Measurements from ENCODE around the gene MORC2.

DNA sequence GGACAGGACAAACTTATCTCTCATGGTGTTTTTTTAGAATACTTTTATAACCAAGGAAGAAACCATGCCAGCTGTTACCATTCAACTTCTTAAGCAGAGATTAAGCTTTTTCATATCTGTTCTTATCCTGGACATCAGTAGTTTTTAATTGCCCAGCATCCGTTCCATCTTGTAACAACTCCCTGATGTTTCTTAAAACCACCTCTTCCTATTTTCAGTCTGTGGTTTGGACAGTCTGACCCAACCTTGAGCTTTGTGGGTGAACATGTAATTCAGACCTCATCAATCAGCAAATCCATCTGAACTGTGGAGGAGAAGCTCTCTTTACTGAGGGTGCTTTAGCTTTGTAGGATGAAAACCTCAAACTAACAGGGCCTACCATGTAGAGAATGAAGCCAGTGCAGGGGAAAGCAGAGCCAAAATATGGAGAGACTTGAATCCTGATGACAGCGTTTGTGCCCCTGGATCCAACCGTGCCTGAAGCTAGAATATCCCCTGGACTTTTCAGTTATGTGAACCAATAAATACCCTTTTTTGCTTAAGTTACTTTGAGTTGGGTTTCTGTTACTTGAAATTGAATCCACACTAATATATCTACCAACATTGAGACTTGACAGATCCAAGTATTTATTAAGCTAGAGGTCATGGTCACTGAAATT lies 9.9 kb upstream of the MORC2 start:
- TF ChIP-seq, protein P1, sequence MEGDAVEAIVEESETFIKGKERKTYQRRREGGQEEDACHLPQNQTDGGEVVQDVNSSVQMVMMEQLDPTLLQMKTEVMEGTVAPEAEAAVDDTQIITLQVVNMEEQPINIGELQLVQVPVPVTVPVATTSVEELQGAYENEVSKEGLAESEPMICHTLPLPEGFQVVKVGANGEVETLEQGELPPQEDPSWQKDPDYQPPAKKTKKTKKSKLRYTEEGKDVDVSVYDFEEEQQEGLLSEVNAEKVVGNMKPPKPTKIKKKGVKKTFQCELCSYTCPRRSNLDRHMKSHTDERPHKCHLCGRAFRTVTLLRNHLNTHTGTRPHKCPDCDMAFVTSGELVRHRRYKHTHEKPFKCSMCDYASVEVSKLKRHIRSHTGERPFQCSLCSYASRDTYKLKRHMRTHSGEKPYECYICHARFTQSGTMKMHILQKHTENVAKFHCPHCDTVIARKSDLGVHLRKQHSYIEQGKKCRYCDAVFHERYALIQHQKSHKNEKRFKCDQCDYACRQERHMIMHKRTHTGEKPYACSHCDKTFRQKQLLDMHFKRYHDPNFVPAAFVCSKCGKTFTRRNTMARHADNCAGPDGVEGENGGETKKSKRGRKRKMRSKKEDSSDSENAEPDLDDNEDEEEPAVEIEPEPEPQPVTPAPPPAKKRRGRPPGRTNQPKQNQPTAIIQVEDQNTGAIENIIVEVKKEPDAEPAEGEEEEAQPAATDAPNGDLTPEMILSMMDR (IDR thresholded peaks at IDR 0.05 in 2 of 3, conservative IDR thresholded peaks at IDR 0.05 in 1 of 3; ENCODE audit: control insufficient read depth in 2 of 3, extremely low read depth in 1 of 3, insufficient read depth in 1 of 3, low read depth in 3 of 3, low read length in 3 of 3), result no peak
- TF ChIP-seq POLR2A (IDR thresholded peaks at IDR 0.05; ENCODE audit: low read depth, low read length), result no peak
- no peak for TF ChIP-seq HDAC2 (IDR thresholded peaks at IDR 0.05)
- TF ChIP-seq, protein P2, sequence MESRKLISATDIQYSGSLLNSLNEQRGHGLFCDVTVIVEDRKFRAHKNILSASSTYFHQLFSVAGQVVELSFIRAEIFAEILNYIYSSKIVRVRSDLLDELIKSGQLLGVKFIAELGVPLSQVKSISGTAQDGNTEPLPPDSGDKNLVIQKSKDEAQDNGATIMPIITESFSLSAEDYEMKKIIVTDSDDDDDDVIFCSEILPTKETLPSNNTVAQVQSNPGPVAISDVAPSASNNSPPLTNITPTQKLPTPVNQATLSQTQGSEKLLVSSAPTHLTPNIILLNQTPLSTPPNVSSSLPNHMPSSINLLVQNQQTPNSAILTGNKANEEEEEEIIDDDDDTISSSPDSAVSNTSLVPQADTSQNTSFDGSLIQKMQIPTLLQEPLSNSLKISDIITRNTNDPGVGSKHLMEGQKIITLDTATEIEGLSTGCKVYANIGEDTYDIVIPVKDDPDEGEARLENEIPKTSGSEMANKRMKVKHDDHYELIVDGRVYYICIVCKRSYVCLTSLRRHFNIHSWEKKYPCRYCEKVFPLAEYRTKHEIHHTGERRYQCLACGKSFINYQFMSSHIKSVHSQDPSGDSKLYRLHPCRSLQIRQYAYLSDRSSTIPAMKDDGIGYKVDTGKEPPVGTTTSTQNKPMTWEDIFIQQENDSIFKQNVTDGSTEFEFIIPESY (IDR thresholded peaks at IDR 0.05), result no peak
- TF ChIP-seq KAT2A (conservative IDR thresholded peaks at IDR 0.05; ENCODE audit: control insufficient read depth, low read depth, low read length), result no peak
- TF ChIP-seq HCFC1 (IDR thresholded peaks at IDR 0.05; ENCODE audit: low read length), result no peak
- TF ChIP-seq, protein P3, sequence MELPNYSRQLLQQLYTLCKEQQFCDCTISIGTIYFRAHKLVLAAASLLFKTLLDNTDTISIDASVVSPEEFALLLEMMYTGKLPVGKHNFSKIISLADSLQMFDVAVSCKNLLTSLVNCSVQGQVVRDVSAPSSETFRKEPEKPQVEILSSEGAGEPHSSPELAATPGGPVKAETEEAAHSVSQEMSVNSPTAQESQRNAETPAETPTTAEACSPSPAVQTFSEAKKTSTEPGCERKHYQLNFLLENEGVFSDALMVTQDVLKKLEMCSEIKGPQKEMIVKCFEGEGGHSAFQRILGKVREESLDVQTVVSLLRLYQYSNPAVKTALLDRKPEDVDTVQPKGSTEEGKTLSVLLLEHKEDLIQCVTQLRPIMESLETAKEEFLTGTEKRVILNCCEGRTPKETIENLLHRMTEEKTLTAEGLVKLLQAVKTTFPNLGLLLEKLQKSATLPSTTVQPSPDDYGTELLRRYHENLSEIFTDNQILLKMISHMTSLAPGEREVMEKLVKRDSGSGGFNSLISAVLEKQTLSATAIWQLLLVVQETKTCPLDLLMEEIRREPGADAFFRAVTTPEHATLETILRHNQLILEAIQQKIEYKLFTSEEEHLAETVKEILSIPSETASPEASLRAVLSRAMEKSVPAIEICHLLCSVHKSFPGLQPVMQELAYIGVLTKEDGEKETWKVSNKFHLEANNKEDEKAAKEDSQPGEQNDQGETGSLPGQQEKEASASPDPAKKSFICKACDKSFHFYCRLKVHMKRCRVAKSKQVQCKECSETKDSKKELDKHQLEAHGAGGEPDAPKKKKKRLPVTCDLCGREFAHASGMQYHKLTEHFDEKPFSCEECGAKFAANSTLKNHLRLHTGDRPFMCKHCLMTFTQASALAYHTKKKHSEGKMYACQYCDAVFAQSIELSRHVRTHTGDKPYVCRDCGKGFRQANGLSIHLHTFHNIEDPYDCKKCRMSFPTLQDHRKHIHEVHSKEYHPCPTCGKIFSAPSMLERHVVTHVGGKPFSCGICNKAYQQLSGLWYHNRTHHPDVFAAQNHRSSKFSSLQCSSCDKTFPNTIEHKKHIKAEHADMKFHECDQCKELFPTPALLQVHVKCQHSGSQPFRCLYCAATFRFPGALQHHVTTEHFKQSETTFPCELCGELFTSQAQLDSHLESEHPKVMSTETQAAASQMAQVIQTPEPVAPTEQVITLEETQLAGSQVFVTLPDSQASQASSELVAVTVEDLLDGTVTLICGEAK (IDR thresholded peaks at IDR 0.05; ENCODE audit: borderline replicate concordance), result no peak
- no peak for TF ChIP-seq POLR2AphosphoS5 (IDR thresholded peaks at IDR 0.05; ENCODE audit: low read length)
- TF ChIP-seq, protein P4, sequence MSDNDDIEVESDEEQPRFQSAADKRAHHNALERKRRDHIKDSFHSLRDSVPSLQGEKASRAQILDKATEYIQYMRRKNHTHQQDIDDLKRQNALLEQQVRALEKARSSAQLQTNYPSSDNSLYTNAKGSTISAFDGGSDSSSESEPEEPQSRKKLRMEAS (IDR thresholded peaks at IDR 0.05; ENCODE audit: low read depth, low read length), result no peak

Measured in GM12878 (cell line).